Suprapubic skin (tissue), 3 donors: ENCODE measurements around the gene THUMPD1.

Experiments used
- EP300 ChIP-seq: sonication (generic); formaldehyde crosslinking; IDR thresholded peaks from one replicate; pipeline ENCODE4 v1.6.1; 2017; ENCODE audit warnings: antibody characterized with exemption
- POLR2A ChIP-seq, 2 donors: fragments of 450-650 bp; IDR thresholded peaks; one replicate each; pipeline ENCODE4 v1.6.1; 2017; ENCODE audit warnings: antibody characterized with exemption in 2 of 2, mild to moderate bottlenecking in 2 of 2, moderate library complexity in 2 of 2
- TF ChIP-seq, protein P1 (sequence below), 2 donors: fragments of 200-600 bp in 1 of 2; fragments of 450-650 bp in 1 of 2; sonication (generic) in 1 of 2; IDR thresholded peaks; one replicate each; pipeline ENCODE4 v1.5.1; 2016 to 2019; ENCODE audit warnings: antibody characterized with exemption in 2 of 2, mild to moderate bottlenecking in 1 of 2, moderate library complexity in 1 of 2

DNA sequence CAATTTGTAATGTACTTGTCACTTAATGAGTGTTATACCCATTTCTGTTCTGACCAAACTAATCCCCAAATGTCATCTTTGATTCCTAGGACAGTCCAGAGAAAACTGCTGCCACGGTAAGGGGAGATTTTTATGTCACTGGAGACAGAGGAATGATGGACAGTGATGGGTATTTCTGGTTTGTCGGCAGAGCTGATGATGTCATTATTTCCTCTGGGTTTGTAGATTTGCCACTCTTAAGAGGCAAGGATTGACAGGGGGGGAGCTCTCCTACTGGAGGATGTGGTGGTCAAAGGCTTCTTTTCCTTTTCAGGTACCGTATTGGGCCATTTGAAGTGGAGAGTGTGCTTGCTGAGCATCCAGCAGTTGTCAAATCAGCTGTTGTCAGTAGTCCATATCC is 12.5 kb downstream of the THUMPD1 start:
- TF ChIP-seq POLR2A (IDR thresholded peaks at IDR 0.05) (no peak), EP300 (no peak)
- TF ChIP-seq, protein P1, sequence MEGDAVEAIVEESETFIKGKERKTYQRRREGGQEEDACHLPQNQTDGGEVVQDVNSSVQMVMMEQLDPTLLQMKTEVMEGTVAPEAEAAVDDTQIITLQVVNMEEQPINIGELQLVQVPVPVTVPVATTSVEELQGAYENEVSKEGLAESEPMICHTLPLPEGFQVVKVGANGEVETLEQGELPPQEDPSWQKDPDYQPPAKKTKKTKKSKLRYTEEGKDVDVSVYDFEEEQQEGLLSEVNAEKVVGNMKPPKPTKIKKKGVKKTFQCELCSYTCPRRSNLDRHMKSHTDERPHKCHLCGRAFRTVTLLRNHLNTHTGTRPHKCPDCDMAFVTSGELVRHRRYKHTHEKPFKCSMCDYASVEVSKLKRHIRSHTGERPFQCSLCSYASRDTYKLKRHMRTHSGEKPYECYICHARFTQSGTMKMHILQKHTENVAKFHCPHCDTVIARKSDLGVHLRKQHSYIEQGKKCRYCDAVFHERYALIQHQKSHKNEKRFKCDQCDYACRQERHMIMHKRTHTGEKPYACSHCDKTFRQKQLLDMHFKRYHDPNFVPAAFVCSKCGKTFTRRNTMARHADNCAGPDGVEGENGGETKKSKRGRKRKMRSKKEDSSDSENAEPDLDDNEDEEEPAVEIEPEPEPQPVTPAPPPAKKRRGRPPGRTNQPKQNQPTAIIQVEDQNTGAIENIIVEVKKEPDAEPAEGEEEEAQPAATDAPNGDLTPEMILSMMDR (IDR thresholded peaks at IDR 0.05), result no peak
